Fibroblast of lung (primary cell): ENCODE measurements around the gene SH3RF1.

Experiments
- EZH2 ChIP-seq: IDR thresholded peaks from 2 replicates; pipeline ENCODE4 v1.5.1; 2012; ENCODE audit warnings: low read length, control low read depth, mild to moderate bottlenecking; ENCODE audit errors: missing control alignments
- TF ChIP-seq, protein P1 (sequence below), 2 donors: IDR thresholded peaks in 1 of 2; conservative IDR thresholded peaks in 1 of 2; 1 replicate in 1 of 2; 2 replicates in 1 of 2; pipeline ENCODE4 v1.5.1; 2011 to 2012; ENCODE audit warnings: low read length in 2 of 2, control low read depth in 1 of 2, inconsistent platforms in 1 of 2, low read depth in 1 of 2, mild to moderate bottlenecking in 1 of 2

DNA sequence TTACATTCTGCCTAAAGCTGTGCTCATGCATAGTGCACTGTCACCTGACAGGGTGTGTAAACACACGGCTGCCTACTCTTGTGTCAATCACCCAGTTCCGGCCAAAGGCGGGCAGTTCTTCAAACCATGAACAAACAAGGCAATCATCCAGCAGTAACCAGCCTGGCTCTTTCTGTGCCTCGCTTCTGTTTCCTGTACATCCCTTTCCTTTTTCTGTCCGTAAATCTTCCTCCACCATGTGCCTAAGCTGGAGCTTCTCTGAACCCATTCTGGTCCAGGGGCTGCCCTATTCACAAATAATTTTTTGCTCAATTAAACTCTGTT lies 199.9 kb downstream of the SH3RF1 start:
- TF ChIP-seq, protein P1, sequence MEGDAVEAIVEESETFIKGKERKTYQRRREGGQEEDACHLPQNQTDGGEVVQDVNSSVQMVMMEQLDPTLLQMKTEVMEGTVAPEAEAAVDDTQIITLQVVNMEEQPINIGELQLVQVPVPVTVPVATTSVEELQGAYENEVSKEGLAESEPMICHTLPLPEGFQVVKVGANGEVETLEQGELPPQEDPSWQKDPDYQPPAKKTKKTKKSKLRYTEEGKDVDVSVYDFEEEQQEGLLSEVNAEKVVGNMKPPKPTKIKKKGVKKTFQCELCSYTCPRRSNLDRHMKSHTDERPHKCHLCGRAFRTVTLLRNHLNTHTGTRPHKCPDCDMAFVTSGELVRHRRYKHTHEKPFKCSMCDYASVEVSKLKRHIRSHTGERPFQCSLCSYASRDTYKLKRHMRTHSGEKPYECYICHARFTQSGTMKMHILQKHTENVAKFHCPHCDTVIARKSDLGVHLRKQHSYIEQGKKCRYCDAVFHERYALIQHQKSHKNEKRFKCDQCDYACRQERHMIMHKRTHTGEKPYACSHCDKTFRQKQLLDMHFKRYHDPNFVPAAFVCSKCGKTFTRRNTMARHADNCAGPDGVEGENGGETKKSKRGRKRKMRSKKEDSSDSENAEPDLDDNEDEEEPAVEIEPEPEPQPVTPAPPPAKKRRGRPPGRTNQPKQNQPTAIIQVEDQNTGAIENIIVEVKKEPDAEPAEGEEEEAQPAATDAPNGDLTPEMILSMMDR (conservative IDR thresholded peaks at IDR 0.05 in 1 of 2, IDR thresholded peaks at IDR 0.05 in 1 of 2; ENCODE audit: low read depth in 1 of 2, low read length in 2 of 2), result no peak
- TF ChIP-seq EZH2, result no peak
